Mucosa of rectum (tissue), 2 donors: ENCODE measurements around the gene FUT6.
"Not testable (repeated sequence)": the region's sequence is repeated elsewhere in the genome, so short reads cannot be mapped to it uniquely, and the experiment has no call there.

Experiments used
- H3K27ac ChIP-seq, 2 donors: one replicate each; pipeline ENCODE4 v1.7.0; 2013; ENCODE audit warnings: inconsistent platforms in 2 of 2, low read depth in 2 of 2, low read length in 2 of 2
- H3K27me3 ChIP-seq, 2 donors: one replicate each; pipeline ENCODE4 v1.7.0; 2013; ENCODE audit warnings: low read length in 2 of 2; ENCODE audit not compliant: control insufficient read depth in 2 of 2, insufficient read depth in 2 of 2
- H3K36me3 ChIP-seq, 2 donors: one replicate each; pipeline ENCODE4 v1.7.0; 2013; ENCODE audit warnings: low read length in 2 of 2; ENCODE audit not compliant: control insufficient read depth in 2 of 2, insufficient read depth in 2 of 2
- H3K4me1 ChIP-seq, 2 donors: one replicate each; pipeline ENCODE4 v1.7.0; 2013; ENCODE audit warnings: low read length in 2 of 2, mild to moderate bottlenecking in 1 of 2; ENCODE audit not compliant: control insufficient read depth in 2 of 2, insufficient read depth in 2 of 2
- H3K4me3 ChIP-seq, 2 donors: one replicate each; pipeline ENCODE4 v1.7.0; 2013; ENCODE audit warnings: low read length in 2 of 2
- H3K9ac ChIP-seq, 2 donors: one replicate each; pipeline ENCODE4 v1.7.0; 2013; ENCODE audit warnings: low read length in 2 of 2, low read depth in 1 of 2, mild to moderate bottlenecking in 1 of 2
- H3K9me3 ChIP-seq, 2 donors: one replicate each; pipeline ENCODE4 v1.7.0; 2013; ENCODE audit warnings: low read length in 2 of 2; ENCODE audit not compliant: control insufficient read depth in 2 of 2
- donor health status: healthy.
- donor health status: Normal muscosa, but diverticular disease.

The FUT6 gene

DNA sequence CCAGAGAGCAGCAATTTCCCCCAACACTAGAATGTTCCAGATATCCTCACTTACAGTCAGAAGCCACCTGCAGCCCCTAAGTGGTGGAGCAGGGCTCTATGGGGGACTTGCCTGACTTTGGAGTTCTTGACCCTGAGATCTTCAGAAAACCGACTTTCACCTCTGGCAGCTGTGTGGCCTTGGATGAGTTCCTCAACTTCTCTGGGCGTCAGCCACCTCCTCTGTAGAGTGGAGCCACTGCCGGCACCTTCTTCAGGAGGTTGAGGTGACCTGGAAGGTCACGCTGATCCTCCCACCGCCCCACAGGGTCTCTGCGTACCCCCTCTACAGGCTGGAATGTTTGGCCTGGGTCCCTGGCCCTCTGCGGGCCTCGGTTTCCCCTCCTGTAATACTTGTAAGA is 37.9 kb upstream of the FUT6 start:
- peaks cover 0 to 5% of the 10 kb centered on the region in 2 donors for H3K4me1 ChIP-seq
- no peaks in the 10 kb centered on the region for H3K9me3 ChIP-seq
- H3K27me3 ChIP-seq = peaks cover 8 to 10% of the 10 kb centered on the region in 2 donors
- no peak overlapping the region for H3K9ac ChIP-seq
- no peak overlapping the region for H3K4me3 ChIP-seq
- no peak overlapping the region for H3K27ac ChIP-seq
- no peaks in the 10 kb centered on the region for H3K36me3 ChIP-seq

DNA sequence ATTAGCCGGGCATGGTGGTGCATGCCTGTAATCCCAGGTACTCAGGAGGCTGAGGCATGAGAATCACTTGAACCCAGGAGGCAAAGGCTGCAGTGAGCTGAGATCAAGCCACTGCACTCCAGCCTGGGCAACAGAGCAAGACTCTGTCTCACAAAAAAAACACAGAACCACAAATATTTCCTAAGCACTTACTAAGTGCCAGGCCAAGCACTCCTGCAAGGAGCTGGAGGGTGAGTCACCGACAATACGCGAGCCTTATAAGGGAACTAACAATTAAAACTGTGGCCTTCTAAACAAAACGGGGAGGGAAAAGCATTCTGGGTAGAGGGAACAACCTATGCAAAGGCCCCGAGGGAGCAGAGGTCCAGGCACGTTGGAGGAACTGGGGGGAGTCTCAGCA is 35.0 kb upstream of the FUT6 start:
- H3K4me3 ChIP-seq, H3K27me3 ChIP-seq, H3K27ac ChIP-seq, H3K4me1 ChIP-seq, H3K9ac ChIP-seq, H3K9me3 ChIP-seq, H3K36me3 ChIP-seq: not testable (repeated sequence)

DNA sequence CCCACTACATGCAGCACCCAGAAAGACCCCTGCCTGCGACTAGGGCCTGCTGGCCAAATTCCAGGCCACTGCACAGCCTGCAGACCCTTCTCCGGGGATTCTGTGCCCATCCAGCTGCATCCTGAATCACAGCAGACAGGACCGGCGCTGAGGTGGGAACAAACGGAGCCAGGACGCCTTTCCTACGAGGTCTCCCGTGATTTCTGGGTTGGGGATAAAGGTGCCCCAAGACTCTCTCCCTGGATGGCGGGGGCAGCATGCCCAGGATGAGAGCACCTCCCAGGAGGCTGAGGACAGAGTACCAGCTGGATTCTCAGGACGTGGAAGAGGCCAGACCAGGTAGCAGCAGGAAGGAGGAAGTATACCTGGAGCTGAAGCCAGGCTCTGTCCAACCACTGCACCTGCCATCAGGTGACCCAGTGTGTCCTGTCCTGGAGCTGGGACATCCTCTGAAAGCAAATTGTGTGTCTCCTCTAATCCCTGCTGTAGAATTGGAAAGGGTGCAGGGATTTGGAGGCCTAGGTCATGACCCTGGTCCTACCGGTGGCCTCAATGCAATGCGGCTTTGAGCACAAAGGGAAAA is 34.2 kb upstream of the FUT6 start:
- Histone ChIP-seq H3K36me3 (no peaks in the 10 kb centered on the region), H3K4me1 (no peaks in the 10 kb centered on the region), H3K4me3 (no peak overlapping the region), H3K9me3 (no peaks in the 10 kb centered on the region), H3K27me3 (peaks cover under 1 to 2% of the 10 kb centered on the region in 2 donors), H3K9ac (no peak overlapping the region), H3K27ac (no peak overlapping the region)

DNA sequence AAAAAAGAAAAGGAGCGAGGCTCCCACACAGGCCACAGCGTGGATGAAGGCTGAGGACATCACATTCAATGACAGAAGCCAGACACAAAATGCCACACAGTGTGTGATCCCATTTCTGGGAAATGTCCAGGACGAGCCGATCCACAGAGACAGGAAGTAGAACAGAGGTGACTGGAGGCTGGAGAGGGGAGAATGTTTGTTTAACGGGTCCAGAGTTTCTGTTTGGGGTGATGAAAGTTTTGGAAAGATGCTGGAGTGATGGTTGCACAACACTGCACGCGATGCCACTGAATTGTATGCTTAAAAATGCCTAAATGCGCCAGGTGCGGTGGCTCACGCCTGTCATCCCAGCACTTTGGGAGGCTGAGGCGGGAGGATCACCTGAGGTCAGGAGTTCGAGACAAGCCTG is 31.5 kb upstream of the FUT6 start:
- Histone ChIP-seq H3K4me1 (no peaks in the 10 kb centered on the region), H3K9me3 (no peaks in the 10 kb centered on the region), H3K4me3 (no peak overlapping the region), H3K36me3 (no peaks in the 10 kb centered on the region), H3K9ac (no peak overlapping the region), H3K27ac (no peak overlapping the region), H3K27me3 (no peaks in the 10 kb centered on the region)

DNA sequence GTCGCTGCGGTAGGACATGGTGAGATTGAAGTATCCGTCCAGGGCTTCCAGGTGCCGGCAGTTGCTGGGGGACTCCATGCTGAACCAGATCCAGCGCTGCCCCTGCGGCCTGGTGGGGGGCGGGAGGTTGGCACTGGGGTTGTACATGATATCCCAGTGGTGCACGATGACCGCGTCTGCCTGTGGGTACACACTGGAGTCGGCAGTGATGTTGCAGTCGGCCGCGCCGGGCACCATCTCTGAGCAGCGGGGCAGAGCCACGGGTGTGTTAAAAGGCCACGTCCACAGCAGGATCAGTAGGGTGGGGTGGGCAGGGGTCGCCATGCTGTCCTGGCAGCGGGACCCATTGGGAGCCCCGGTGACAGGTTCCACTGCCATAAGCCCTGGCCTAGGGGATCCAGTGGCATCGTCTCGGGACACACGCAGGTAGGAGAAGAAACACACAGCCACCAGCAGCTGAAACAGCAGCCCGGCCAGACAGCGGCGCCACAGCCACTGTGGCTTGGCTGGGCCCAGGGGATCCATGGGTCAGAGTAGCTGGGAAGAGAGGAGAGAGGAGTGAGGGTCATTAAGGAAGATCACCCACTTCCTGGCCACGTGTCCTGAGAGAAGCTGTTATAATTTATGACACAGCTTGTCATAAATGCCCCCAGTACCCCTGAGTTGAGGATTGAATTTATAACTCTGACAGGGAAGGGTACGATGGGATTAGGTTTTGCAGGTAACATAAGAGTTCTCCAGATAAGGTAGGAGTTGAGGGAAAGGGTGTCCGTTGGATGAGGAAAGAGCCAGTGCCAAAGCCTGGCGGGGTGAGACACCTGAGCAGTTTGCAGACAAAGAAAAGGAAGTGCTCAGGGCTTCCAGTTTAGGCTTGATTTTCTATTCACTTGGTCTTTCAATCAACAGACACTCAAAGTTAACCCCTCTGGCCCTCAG is 28.0 kb upstream of the FUT6 start:
- no peak overlapping the region for H3K9ac ChIP-seq
- no peaks in the 10 kb centered on the region for H3K27me3 ChIP-seq

DNA sequence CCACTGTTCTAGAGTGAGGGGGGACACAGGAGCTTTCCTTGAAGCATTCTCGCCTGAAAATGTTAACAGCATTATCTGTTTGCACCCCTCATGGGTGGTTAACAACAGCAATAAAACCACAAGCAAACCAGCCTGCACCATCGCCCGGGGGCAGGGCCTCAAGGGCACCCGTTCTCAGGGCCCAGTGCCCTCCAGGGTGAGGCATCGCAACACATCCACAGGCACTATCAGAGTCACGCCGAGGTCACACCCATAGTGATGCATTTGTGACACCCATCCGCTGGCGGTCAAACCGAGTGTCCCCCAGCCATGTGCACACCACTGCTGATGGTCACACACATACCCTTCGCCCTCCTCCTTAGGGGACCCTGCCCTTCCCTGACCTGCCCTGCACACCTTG is 26.3 kb upstream of the FUT6 start:
- H3K27me3 ChIP-seq = no peaks in the 10 kb centered on the region
- H3K9me3 ChIP-seq = no peaks in the 10 kb centered on the region
- H3K4me3 ChIP-seq = no peak overlapping the region
- no peak overlapping the region for H3K27ac ChIP-seq
- H3K9ac ChIP-seq = no peak overlapping the region
- no peaks in the 10 kb centered on the region for H3K36me3 ChIP-seq
- H3K4me1 ChIP-seq = no peaks in the 10 kb centered on the region

More for the DNA sequence above, 28.0 kb upstream of the FUT6 start:
- Histone ChIP-seq H3K36me3 (no peaks in the 10 kb centered on the region), H3K9me3 (no peaks in the 10 kb centered on the region), H3K27ac (no peak overlapping the region), H3K4me3 (no peak overlapping the region), H3K4me1 (no peaks in the 10 kb centered on the region)

DNA sequence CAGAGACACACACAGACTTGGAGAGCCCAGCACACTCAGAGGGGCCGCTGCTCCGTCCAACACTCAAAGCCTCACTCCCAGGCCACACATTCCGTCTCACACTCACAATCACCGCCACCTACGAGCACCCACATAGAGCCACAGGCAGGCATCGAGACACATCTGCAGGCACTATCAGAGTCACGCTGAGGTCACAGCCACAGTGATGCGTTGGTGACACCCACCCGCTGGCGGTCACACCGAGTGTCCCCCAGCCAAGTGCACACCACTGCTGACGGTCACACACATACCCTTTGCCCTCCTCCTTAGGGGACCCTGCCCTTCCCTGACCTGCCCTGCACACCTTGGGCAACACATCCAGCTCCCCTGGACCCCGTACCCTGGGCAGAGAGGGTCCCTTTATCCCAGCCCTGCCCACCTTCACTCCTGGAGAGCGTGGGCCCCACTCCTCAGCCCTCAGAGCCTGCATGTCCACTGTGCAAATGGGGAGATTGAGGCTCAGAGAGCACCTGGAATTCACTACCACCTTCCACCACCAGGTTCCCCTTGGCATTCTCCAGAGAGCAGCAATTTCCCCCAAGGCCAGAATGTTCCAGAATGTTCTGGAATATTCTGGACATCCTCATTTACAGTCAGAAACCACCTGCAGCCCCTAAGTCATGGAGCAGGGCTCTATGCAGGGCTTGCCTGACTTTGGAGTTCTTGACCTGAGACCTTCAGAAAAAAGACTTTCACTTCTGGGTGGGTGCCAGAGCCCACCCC is 25.4 kb upstream of the FUT6 start:
- H3K4me3 ChIP-seq = no peak overlapping the region
- H3K9ac ChIP-seq = no peak overlapping the region
- no peak overlapping the region for H3K27ac ChIP-seq
- H3K9me3 ChIP-seq = no peaks in the 10 kb centered on the region
- no peaks in the 10 kb centered on the region for H3K36me3 ChIP-seq
- H3K4me1 ChIP-seq = no peaks in the 10 kb centered on the region
- no peaks in the 10 kb centered on the region for H3K27me3 ChIP-seq

DNA sequence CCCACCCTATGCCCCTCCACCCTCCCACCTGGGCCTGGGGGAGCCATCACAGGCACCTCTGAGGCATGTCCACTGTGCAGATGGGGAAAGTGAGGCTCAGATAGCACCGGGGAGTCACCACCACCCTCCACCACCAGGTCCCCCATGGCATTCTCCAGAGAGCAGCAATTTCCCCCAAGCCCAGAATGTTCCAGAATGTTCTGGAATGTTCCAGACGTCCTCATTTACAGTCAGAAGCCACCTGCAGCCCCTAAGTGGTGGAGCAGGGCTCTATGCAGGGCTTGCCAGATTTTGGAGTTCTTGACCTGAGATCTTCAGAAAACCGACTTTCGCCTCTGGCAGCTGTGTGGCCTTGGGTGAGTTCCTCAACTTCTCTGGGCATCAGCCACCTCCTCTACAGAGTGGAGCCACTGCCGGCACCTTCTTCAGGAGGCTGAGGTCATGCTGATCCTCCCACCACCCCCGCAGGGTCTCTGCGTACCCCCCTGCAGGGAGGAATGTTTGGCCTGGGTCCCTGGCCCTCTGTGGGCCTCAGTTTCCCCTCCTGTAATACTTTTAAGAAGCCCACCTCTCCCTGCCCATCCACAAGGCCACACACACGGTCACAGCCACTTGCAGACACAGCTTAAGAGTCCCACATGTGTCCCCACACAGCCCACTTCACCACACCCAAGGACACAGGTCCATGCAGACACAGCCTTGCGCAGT is 24.7 kb upstream of the FUT6 start:
- Histone ChIP-seq H3K27me3 (no peaks in the 10 kb centered on the region), H3K9me3 (no peaks in the 10 kb centered on the region), H3K4me3 (no peak overlapping the region), H3K36me3 (no peaks in the 10 kb centered on the region), H3K9ac (no peak overlapping the region), H3K27ac (no peak overlapping the region), H3K4me1 (no peaks in the 10 kb centered on the region)

DNA sequence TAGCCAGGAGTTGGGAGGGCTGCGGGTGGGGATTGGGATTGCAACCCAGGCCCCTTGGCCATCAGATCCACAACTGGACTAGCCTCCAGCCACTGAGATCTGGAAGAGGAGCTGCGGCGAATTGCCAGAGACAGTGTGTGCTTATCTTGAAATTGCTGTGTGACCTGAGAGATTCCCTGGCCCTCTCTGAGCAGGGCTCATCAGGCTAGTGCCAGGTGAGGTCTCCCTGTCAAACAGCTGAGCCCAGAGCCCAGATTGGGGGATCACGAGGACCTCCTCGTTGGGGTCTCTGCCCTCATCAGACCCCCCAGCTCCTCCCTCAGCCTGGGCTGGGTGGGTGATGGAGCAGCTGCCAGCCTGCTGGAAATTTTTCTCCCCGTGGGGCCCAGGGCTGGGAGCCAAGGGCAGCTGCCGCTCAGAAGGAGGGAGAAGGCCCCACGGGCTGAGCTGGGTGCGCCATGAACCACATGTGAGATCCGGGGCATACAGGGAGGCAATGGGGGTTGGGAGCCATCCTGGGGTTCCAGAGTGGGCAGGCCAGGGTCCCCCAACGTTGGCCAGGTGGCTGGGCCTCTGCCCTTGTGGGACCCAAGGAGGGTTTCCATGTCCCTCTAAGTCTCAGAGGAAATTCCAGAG is 23.6 kb upstream of the FUT6 start:
- Histone ChIP-seq H3K4me1 (no peaks in the 10 kb centered on the region), H3K9ac (no peak overlapping the region), H3K27ac (no peak overlapping the region), H3K36me3 (no peaks in the 10 kb centered on the region), H3K4me3 (no peak overlapping the region), H3K27me3 (no peaks in the 10 kb centered on the region), H3K9me3 (no peaks in the 10 kb centered on the region)
